Ishikawa (cell line): ENCODE measurements around the gene BMP10.

Experiments
- EGR1 ChIP-seq: IDR thresholded peaks from 2 replicates; pipeline ENCODE4 v1.6.1; 2012
- EP300 ChIP-seq: IDR thresholded peaks from 2 replicates; pipeline ENCODE4 v1.6.1; 2012; ENCODE audit warnings: borderline replicate concordance
- MAX ChIP-seq: IDR thresholded peaks from 2 replicates; pipeline ENCODE4 v1.6.1; 2012
- NFIC ChIP-seq: IDR thresholded peaks from 2 replicates; pipeline ENCODE4 v1.6.1; 2012
- RAD21 ChIP-seq: IDR thresholded peaks from 2 replicates; pipeline ENCODE4 v1.6.1; 2012; ENCODE audit warnings: low read depth
- REST ChIP-seq: IDR thresholded peaks from 2 replicates; pipeline ENCODE4 v1.6.1; 2012; ENCODE audit warnings: low read depth, mild to moderate bottlenecking
- TCF12 ChIP-seq: IDR thresholded peaks from 2 replicates; pipeline ENCODE4 v1.6.1; 2012; ENCODE audit warnings: low read depth
- TEAD4 ChIP-seq: IDR thresholded peaks from 2 replicates; pipeline ENCODE4 v1.6.1; 2012
- USF1 ChIP-seq: IDR thresholded peaks from 2 replicates; pipeline ENCODE4 v1.6.1; 2012
- YY1 ChIP-seq: IDR thresholded peaks from 2 replicates; pipeline ENCODE4 v1.6.1; 2012; ENCODE audit warnings: low read depth

- no peak for TF ChIP-seq REST
- TF ChIP-seq EP300 = no peak
- TF ChIP-seq MAX = no peak
- TF ChIP-seq RAD21 = no peak
- TF ChIP-seq TCF12 = no peak
- TF ChIP-seq EGR1 = no peak
- no peak for TF ChIP-seq NFIC
- no peak for TF ChIP-seq USF1
- no peak for TF ChIP-seq TEAD4
- TF ChIP-seq YY1 = no peak
Measured at GRCh38 chr2:68878071-68878711, 7.0 kb upstream of the BMP10 start.
